NCI-H146 treated with DMSO at 0.1 percent for 48 hours (cell line): ENCODE results near the gene WDR5B.
"Not testable (repeated sequence)": the region's sequence is repeated elsewhere in the genome, so short reads cannot be mapped to it uniquely, and the experiment has no call there.

Source experiments
- DNase-seq: peaks from one replicate; lab custom pipeline; 2025; ENCODE audit not compliant: unreplicated experiment; lab: John Stamatoyannopoulos, UW

WDR5B gene

DNA sequence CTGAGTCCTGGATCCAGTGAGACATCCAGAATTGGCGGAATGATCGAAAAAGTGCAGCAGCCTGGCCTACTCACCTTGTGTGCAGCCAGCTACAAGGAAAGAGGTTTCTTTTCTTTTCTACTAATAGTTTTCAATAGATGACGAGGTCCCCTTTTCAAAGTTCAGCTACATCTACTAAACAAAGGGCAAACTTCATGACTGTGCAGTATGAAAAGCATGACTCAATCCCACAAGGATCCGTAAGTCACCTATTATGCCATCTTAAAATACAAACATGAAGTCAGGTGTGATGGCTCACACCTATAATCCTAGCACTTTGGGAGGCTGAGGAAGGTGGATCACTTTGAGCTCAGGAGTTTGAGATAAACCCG, 49.5 kb downstream of the WDR5B start:
- DNase-seq: no peak

DNA sequence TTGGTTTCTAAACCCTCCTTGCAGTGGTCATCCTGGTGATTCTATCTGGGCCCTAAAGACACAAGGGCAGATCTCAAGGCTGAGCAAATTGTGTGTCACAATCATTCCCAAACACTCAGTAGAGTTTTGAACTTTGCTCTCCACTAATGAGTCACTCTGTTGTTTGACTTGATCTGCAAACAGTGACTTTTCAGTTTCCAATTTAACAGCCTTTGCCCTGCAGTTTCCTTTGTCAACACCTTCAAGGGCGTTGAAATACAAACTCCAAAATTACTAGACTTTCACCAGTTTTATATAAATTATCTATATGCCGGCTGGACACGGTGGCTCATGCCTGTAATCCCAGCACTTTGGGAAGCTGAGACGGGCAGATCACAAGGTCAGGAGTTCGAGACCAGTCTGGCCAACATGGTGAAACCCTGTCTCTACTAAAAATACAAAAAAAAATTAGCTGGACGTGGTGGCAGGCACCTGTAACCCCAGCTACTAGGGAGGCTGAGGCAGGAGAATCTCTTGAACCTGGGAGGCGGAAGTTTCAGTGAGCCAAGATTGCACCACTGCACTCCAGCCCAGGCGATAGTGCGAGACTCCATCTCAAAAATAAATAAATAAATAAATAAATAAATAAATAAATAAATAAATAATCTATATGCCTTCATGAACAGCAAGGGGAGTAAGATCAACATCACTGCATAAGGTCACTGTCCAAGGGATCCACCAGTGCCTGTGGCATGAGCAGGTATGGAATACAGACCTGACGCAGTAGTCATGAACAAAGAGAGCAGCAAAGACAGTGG, 50.1 kb downstream of the WDR5B start:
- not testable (repeated sequence) for DNase-seq

DNA sequence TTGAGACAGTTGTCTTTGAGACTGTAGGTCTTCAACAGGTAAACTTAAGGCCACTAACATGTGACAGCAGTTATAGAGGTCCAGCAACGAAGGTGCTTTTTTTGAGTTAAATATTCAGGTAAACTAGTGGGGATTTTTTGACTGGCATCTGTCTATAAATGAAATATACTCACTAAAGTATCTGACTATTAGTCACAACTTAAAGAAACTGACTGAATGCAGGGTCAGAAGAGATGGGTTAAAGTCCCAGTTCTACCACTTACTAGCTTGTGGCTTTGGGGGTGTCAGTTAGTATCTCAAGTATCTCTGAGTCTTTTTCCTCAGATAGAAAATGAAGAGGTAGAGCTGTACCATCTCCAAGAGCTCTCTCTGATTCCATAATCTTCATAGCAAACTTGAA, 50.8 kb downstream of the WDR5B start:
- DNase-seq: no peak

DNA sequence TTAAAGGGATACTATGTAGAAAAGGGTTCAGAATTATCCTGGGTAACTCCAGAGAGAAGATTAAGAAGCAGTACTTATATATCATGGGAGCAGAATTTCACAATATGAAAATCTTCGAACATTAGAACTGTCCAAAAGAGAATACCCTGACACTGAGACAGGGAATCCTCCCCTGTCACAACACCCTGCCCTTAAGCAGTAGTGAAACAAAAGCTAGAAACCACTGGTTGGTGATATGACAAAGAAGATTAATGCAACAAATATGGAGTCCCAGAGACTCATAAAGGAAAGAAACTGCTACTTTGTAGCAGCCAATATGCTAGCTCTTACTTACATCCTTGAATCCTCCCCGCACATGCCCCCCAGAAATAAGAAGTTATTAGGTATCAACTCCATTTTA, 51.4 kb downstream of the WDR5B start:
- no peak for DNase-seq
